Naive thymus-derived CD4-positive, alpha-beta T cell (primary cell): Measurements from ENCODE around the gene PDE4D. TPM values are rescaled to one million over a fixed set of nuclear protein-coding genes. Genes with fewer than 3 reads are reported as not detected.
A peak's percentile ranks its signal among the peaks of the same experiment; 100 is the strongest.
"Not testable (repeated sequence)": the region's sequence is repeated elsewhere in the genome, so short reads cannot be mapped to it uniquely, and the experiment has no call there.

ENCODE experiments used
- ATAC-seq: fragments of 150-1000 bp; cut with Tn5 transposase; 2 replicates; pipeline ENCODE4 v1.10.0; 2021; ENCODE audit warnings: mild to moderate bottlenecking, moderate library complexity
- CTCF ChIA-PET: fragments of 350-600 bp; sonication (Branson Sonifier 250); formaldehyde crosslinking; loops from one replicate; lab custom pipeline; 2021; ENCODE audit warnings: antibody characterized with exemption; lab: Charles Lee
- POLR2A ChIA-PET: fragments of 350-600 bp; sonication (Branson Sonifier 250); formaldehyde crosslinking; loops from one replicate; lab custom pipeline; 2021; ENCODE audit warnings: antibody characterized with exemption, inconsistent platforms; lab: Charles Lee
- DNase-seq, 9 donors: peaks; one replicate each; pipeline versions ENCODE4 v3.0.0 to v3.0.0-alpha.2; 2020 to 2022; ENCODE audit warnings: mixed read lengths in 1 of 9
- H3K27ac ChIP-seq: one replicate; pipeline ENCODE4 v1.7.0; 2013; ENCODE audit warnings: mild to moderate bottlenecking, low read depth, low read length, moderate library complexity
- H3K27me3 ChIP-seq, 2 donors: one replicate each; pipeline ENCODE4 v1.7.0; 2013; ENCODE audit warnings: low read length in 2 of 2, mild to moderate bottlenecking in 2 of 2, moderate library complexity in 2 of 2; ENCODE audit not compliant: control insufficient read depth in 2 of 2, insufficient read depth in 2 of 2
- H3K36me3 ChIP-seq, 3 experiments: 1 replicate in 2 of 3; 2 replicates in 1 of 3; pipeline ENCODE4 v1.7.0; 2013; ENCODE audit warnings: low read length in 3 of 3, mild to moderate bottlenecking in 3 of 3, moderate library complexity in 1 of 3; ENCODE audit not compliant: insufficient read depth in 3 of 3, control insufficient read depth in 2 of 3
- H3K4me1 ChIP-seq, 2 donors: one replicate each; pipeline ENCODE4 v1.7.0; 2013; ENCODE audit warnings: low read length in 2 of 2, mild to moderate bottlenecking in 2 of 2, moderate library complexity in 1 of 2; ENCODE audit not compliant: control insufficient read depth in 2 of 2, insufficient read depth in 2 of 2
- H3K4me3 ChIP-seq: 2 replicates; pipeline ENCODE4 v1.7.0; 2013; ENCODE audit warnings: mild to moderate bottlenecking, low read length
- H3K9me3 ChIP-seq, 3 experiments: 1 replicate in 2 of 3; 2 replicates in 1 of 3; pipeline ENCODE4 v1.7.0; 2013; ENCODE audit warnings: low read length in 3 of 3; ENCODE audit not compliant: control insufficient read depth in 2 of 3
- H3K27ac Mint-ChIP-seq, 9 donors: one replicate each; pipeline ENCODE4 v1.8.0; 2020 to 2022; ENCODE audit warnings: mixed read lengths in 9 of 9, mild to moderate bottlenecking in 8 of 9, moderate library complexity in 5 of 9, inconsistent platforms in 2 of 9
- H3K27me3 Mint-ChIP-seq, 5 donors: one replicate each; pipeline ENCODE4 v1.8.0; 2021 to 2022; ENCODE audit warnings: mixed read lengths in 5 of 5, mild to moderate bottlenecking in 1 of 5
- H3K36me3 Mint-ChIP-seq, 5 donors: one replicate each; pipeline ENCODE4 v1.8.0; 2020 to 2022; ENCODE audit warnings: mixed read lengths in 5 of 5, mild to moderate bottlenecking in 3 of 5, inconsistent platforms in 1 of 5
- H3K4me1 Mint-ChIP-seq, 7 donors: one replicate each; pipeline ENCODE4 v1.8.0; 2020 to 2022; ENCODE audit warnings: mixed read lengths in 7 of 7, mild to moderate bottlenecking in 3 of 7, inconsistent platforms in 1 of 7
- H3K4me3 Mint-ChIP-seq, 10 donors: one replicate each; pipeline ENCODE4 v1.8.0; 2020 to 2022; ENCODE audit warnings: mild to moderate bottlenecking in 10 of 10, mixed read lengths in 10 of 10, moderate library complexity in 6 of 10, inconsistent platforms in 2 of 10
- H3K9me3 Mint-ChIP-seq, 11 donors: one replicate each; pipeline ENCODE4 v1.8.0; 2020 to 2022; ENCODE audit warnings: mixed read lengths in 11 of 11, mild to moderate bottlenecking in 4 of 11, inconsistent platforms in 1 of 11, moderate library complexity in 1 of 11
- intact Hi-C, 2 donors: fragments of 100-400 bp; cut with micrococcal nuclease; formaldehyde crosslinking; loops; one replicate each; pipeline ENCODE4 v1.15.1; 2023
- polyA plus RNA-seq, 2 donors: library from polyadenylated mRNA; unstranded; fragments of 300-500 nt; fragmentation: Illumina TruSeq; gene quantifications; one replicate each; pipeline ENCODE4 v1.2.3, GENCODE V29; 2021
- total RNA-seq, 6 experiments: library from RNA in 5 of 6; stranded (reverse) in 5 of 6; gene quantifications; 1 replicate in 5 of 6; 2 replicates in 1 of 6; pipeline ENCODE4 v1.2.3 and lab custom pipeline; 2021 to 2026

The PDE4D gene
- total and polyA plus RNA-seq, 7 experiments from 2014 or later, result 4.9 to 102 (median 38.8) TPM

GRCh38 chr5:59789894-59790293 lies 103.6 kb downstream of the PDE4D start:
- intact Hi-C loops, result loop anchor here in 1 of 2 donors (2.0 kb wide), 1 partner anchor 21 kb away; no protein-coding TSS in a partner anchor
- H3K27ac Mint-ChIP-seq, result peak overlapping the region in 6 of 9 donors; percentile 7 to 71 (median 47)
- H3K9me3 ChIP-seq, result no peaks in the 10 kb centered on the region
- H3K27ac ChIP-seq, result no peak overlapping the region
- peaks cover 0 to 19% (median 2%) of the 10 kb centered on the region in 7 donors for H3K4me1 Mint-ChIP-seq
- POLR2A ChIA-PET, result no interaction called here
- CTCF ChIA-PET, result interaction anchor here (2.7 kb wide), 1 partner anchor 10 kb away, joined by 11 read pairs; no protein-coding TSS in a partner anchor
- H3K4me3 Mint-ChIP-seq, result peak overlapping the region in 4 of 10 donors; percentile 3 to 32 (median 20)
- no peaks in the 10 kb centered on the region for H3K36me3 Mint-ChIP-seq
- no peaks in the 10 kb centered on the region for H3K4me1 ChIP-seq
- H3K9me3 Mint-ChIP-seq, result peaks cover 0 to 2% (median 0%) of the 10 kb centered on the region in 11 donors
- ATAC-seq (no peak), DNase-seq (no peak)
- peaks cover 4 to 25% (median 13%) of the 10 kb centered on the region in 5 donors for H3K27me3 Mint-ChIP-seq
- no peaks in the 10 kb centered on the region for H3K36me3 ChIP-seq
- H3K4me3 ChIP-seq, result no peak overlapping the region
- no peaks in the 10 kb centered on the region for H3K27me3 ChIP-seq

GRCh38 chr5:59789197-59789596 lies 104.3 kb downstream of the PDE4D start:
- intact Hi-C loops, result no loop called here
- Histone ChIP-seq H3K4me3 (no peak overlapping the region), H3K27ac (no peak overlapping the region), H3K27me3 (no peaks in the 10 kb centered on the region), H3K4me1 (no peaks in the 10 kb centered on the region), H3K36me3 (no peaks in the 10 kb centered on the region), H3K9me3 (no peaks in the 10 kb centered on the region)
- CTCF ChIA-PET, result interaction anchor here (2.7 kb wide), 1 partner anchor 11 kb away, joined by 11 read pairs; no protein-coding TSS in a partner anchor
- peaks cover 0 to 2% (median 0%) of the 10 kb centered on the region in 11 donors for H3K9me3 Mint-ChIP-seq
- ATAC-seq (no peak), DNase-seq (no peak)
- peaks cover 4 to 25% (median 8%) of the 10 kb centered on the region in 5 donors for H3K27me3 Mint-ChIP-seq
- no peaks in the 10 kb centered on the region for H3K36me3 Mint-ChIP-seq
- POLR2A ChIA-PET, result interaction anchor here (0.5 kb wide), 1 partner anchor 817 kb away, joined by 4 read pairs; no protein-coding TSS in a partner anchor
- no peak overlapping the region for H3K4me3 Mint-ChIP-seq
- peaks cover 0 to 19% (median 2%) of the 10 kb centered on the region in 7 donors for H3K4me1 Mint-ChIP-seq
- no peak overlapping the region for H3K27ac Mint-ChIP-seq

GRCh38 chr5:59786334-59786805 lies 107.2 kb downstream of the PDE4D start:
- Histone ChIP-seq H3K27ac (no peak overlapping the region), H3K27me3 (no peaks in the 10 kb centered on the region), H3K9me3 (no peaks in the 10 kb centered on the region), H3K36me3 (no peaks in the 10 kb centered on the region), H3K4me3 (no peak overlapping the region), H3K4me1 (no peaks in the 10 kb centered on the region)
- Mint-ChIP-seq H3K27me3 (peaks cover 4 to 25% (median 4%) of the 10 kb centered on the region in 5 donors), H3K9me3 (peaks cover 0 to 2% (median 0%) of the 10 kb centered on the region in 11 donors), H3K4me1 (peaks cover 0 to 16% (median 2%) of the 10 kb centered on the region in 7 donors), H3K4me3 (no peak overlapping the region), H3K36me3 (no peaks in the 10 kb centered on the region), H3K27ac (no peak overlapping the region)
- no peak for ATAC-seq
- ChIA-PET CTCF (no interaction called here), POLR2A (no interaction called here)
- DNase-seq, result no peak
- intact Hi-C loops, result no loop called here

- Histone ChIP-seq H3K27ac (no peak overlapping the region), H3K4me3 (no peak overlapping the region), H3K36me3 (no peaks in the 10 kb centered on the region), H3K4me1 (no peaks in the 10 kb centered on the region), H3K9me3 (no peaks in the 10 kb centered on the region), H3K27me3 (no peaks in the 10 kb centered on the region)
- H3K4me3 Mint-ChIP-seq, result no peak overlapping the region
- no peaks in the 10 kb centered on the region for H3K36me3 Mint-ChIP-seq
- H3K9me3 Mint-ChIP-seq, result peaks cover 0 to 2% (median 0%) of the 10 kb centered on the region in 11 donors
- DNase-seq, result no peak
- peaks cover 3 to 25% (median 4%) of the 10 kb centered on the region in 5 donors for H3K27me3 Mint-ChIP-seq
- intact Hi-C loops, result no loop called here
- no peak for ATAC-seq
- ChIA-PET CTCF (interaction anchor here (1.0 to 1.2 kb wide), 2 partner anchors 11 to 15 kb away, joined by 5 read pairs; no protein-coding TSS in a partner anchor), POLR2A (no interaction called here)
- H3K27ac Mint-ChIP-seq, result no peak overlapping the region
- peaks cover 0 to 11% (median 2%) of the 10 kb centered on the region in 7 donors for H3K4me1 Mint-ChIP-seq
These were observed 107.7 kb downstream of the PDE4D start for GRCh38 chr5:59785676-59786333.

- CTCF ChIA-PET, result interaction anchor here (1.2 kb wide), 1 partner anchor 16 kb away, joined by 5 read pairs; no protein-coding TSS in a partner anchor
- H3K36me3 ChIP-seq, H3K4me1 ChIP-seq, DNase-seq, H3K27me3 ChIP-seq, H3K9me3 ChIP-seq, H3K4me1 Mint-ChIP-seq, intact Hi-C loops, H3K27ac ChIP-seq, H3K4me3 ChIP-seq, H3K9me3 Mint-ChIP-seq, ATAC-seq, POLR2A ChIA-PET, H3K36me3 Mint-ChIP-seq, H3K4me3 Mint-ChIP-seq, H3K27ac Mint-ChIP-seq: not testable (repeated sequence)
- peaks cover 2 to 25% (median 4%) of the 10 kb centered on the region in 5 donors for H3K27me3 Mint-ChIP-seq
These were observed 108.8 kb downstream of the PDE4D start for GRCh38 chr5:59784708-59785107.

- no peaks in the 10 kb centered on the region for H3K36me3 Mint-ChIP-seq
- H3K27me3 Mint-ChIP-seq, result peaks cover 3 to 21% (median 4%) of the 10 kb centered on the region in 5 donors
- ChIA-PET POLR2A (no interaction called here), CTCF (no interaction called here)
- Histone ChIP-seq H3K36me3 (no peaks in the 10 kb centered on the region), H3K27ac (no peak overlapping the region), H3K9me3 (no peaks in the 10 kb centered on the region), H3K27me3 (no peaks in the 10 kb centered on the region), H3K4me1 (no peaks in the 10 kb centered on the region), H3K4me3 (no peak overlapping the region)
- H3K27ac Mint-ChIP-seq, result no peak overlapping the region
- ATAC-seq, result no peak
- H3K9me3 Mint-ChIP-seq, result peaks cover 0 to 2% (median 0%) of the 10 kb centered on the region in 11 donors
- no peaks in the 10 kb centered on the region for H3K4me1 Mint-ChIP-seq
- H3K4me3 Mint-ChIP-seq, result no peak overlapping the region
- DNase-seq, result no peak
- intact Hi-C loops, result no loop called here
These were observed 110.3 kb downstream of the PDE4D start for GRCh38 chr5:59783264-59783663.
